ENCODE measurements around the gene CRY1. TPM values are rescaled to one million over a fixed set of nuclear protein-coding genes. Genes with fewer than 3 reads are reported as not detected.

Gene CRY1
- total and polyA plus RNA-seq, 2 of the 4 experiments (the other 2 are of a cell fraction) = 5.9 to 9.9 TPM

DNA sequence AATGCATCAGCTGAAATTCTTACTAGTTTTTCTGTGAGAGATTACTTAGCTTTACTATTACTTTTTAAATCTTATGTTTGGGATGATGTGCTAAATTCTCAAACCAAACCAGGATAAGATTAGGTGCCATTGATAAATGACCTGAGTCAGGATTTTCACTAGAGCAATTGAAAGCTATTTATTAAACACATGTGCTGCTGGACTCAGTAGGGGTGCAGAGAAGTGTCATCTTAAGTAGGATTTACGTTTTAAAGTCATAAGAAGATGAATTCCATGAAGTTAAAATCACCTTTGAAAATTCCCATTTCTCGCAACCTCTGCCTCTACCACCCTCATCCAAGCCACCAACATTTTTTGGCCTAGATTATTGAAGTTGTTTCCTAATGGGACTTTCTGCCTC lies 128.8 kb downstream of the CRY1 start:
- H2AK9ac ChIP-seq (replicated peaks; ENCODE audit: low read depth, low read length, poor library complexity) = no peak overlapping the region
- H4K91ac ChIP-seq (ENCODE audit: insufficient read depth, low read depth, low read length) = no peak overlapping the region
- H2BK15ac ChIP-seq (ENCODE audit: low read depth, low read length) = no peak overlapping the region
- no peak overlapping the region for H4K5ac ChIP-seq (ENCODE audit: low read depth, low read length)
- H2BK120ac ChIP-seq (ENCODE audit: low read depth, low read length) = no peak overlapping the region
- no peak overlapping the region for H3K56ac ChIP-seq (ENCODE audit: extremely low read depth, insufficient read depth, low read length)
- no peak overlapping the region for H3K4me3 ChIP-seq (ENCODE audit: insufficient read depth, low read depth, low read length)
- H3K27me3 ChIP-seq (ENCODE audit: control insufficient read depth, insufficient read depth, low read length) = no peaks in the 10 kb centered on the region
- BruUV-seq (replicated peaks) = no TSS peak
- no CpG with 5 or more reads among the region's 2 CpGs for WGBS, 2 experiments (ENCODE audit: extremely low coverage in 2 of 2, insufficient read length in 1 of 2)
- no peak overlapping the region for H2BK20ac ChIP-seq (ENCODE audit: low read depth, low read length)
- no peak overlapping the region for H3K4ac ChIP-seq (ENCODE audit: low read depth, low read length)
- H2AK5ac ChIP-seq (ENCODE audit: low read depth, low read length) = no peak overlapping the region
- H3K9me1 ChIP-seq (ENCODE audit: insufficient read depth, low read length) = peaks cover 6% of the 10 kb centered on the region; the same call in 1 of the 2 replicates
- DNase-seq (no peak), ATAC-seq (ENCODE audit: low read depth) (no peak)
- in situ Hi-C loops (cut with MboI; ENCODE audit: low sequenced_read_pairs) (no loop called here), dilution Hi-C loops (cut with HindIII; ENCODE audit: low sequenced_read_pairs, unreplicated experiment) (no loop called here), intact Hi-C loops (cut with micrococcal nuclease) (no loop called here)
- H3K23ac ChIP-seq (ENCODE audit: low read depth, low read length) = no peak overlapping the region
- H4K8ac ChIP-seq (ENCODE audit: low read depth in 2 of 2, low read length in 2 of 2) = no peak overlapping the region
- H2BK5ac ChIP-seq (ENCODE audit: low read depth, low read length, poor library complexity, severe bottlenecking) = no peak overlapping the region
- H3K36me3 ChIP-seq (ENCODE audit: control insufficient read depth, insufficient read depth, low read length) = peaks cover 25% of the 10 kb centered on the region
- H4K20me1 ChIP-seq (ENCODE audit: insufficient read depth, low read length) = peaks cover 78% of the 10 kb centered on the region
- H3K18ac ChIP-seq (ENCODE audit: low read depth, low read length) = no peak overlapping the region
- H3K14ac ChIP-seq (replicated peaks; ENCODE audit: low read depth, low read length) = no peak overlapping the region
- H3K4me1 ChIP-seq (ENCODE audit: control insufficient read depth, insufficient read depth, low read length) = peaks cover 4% of the 10 kb centered on the region
- H3K27ac ChIP-seq (ENCODE audit: insufficient read depth, low read length) = no peak overlapping the region
- POLR2A ChIA-PET (ENCODE audit: unreplicated experiment) = no interaction called here
- H3K4me2 ChIP-seq (ENCODE audit: low read depth, low read length) = no peak overlapping the region
- H2AFZ ChIP-seq (replicated peaks; ENCODE audit: low read length, poor library complexity) = no peak overlapping the region
- no peak for TF ChIP-seq RAD21 (IDR thresholded peaks at IDR 0.05; ENCODE audit: low read length)
- peaks cover 16 to 49% of the 10 kb centered on the region in 2 experiments for H3K79me1 ChIP-seq (ENCODE audit: low read depth in 1 of 2, low read length in 2 of 2)
- no peak overlapping the region for H3K9ac ChIP-seq (ENCODE audit: low read depth, low read length)
- CTCF ChIA-PET = no interaction called here
- no peaks in the 10 kb centered on the region for H3K9me3 ChIP-seq (ENCODE audit: control insufficient read depth, insufficient read depth, low read length)

Measured in IMR-90 (cell line).